H9 (cell line): ENCODE results near the gene AQP7. TPM values are rescaled to one million over a fixed set of nuclear protein-coding genes. Genes with fewer than 3 reads are reported as not detected.

ENCODE experiments used
- DNase-seq: peaks from one replicate; pipeline ENCODE4 v3.0.0-alpha.2; 2017
- H2AFZ ChIP-seq: one replicate; pipeline ENCODE4 v1.6.1; 2013; ENCODE audit warnings: mild to moderate bottlenecking, low read length, control low read depth, moderate library complexity
- H2AK5ac ChIP-seq: 2 replicates; pipeline ENCODE4 v1.6.1; 2013; ENCODE audit warnings: low read length, control low read depth, mixed read lengths; ENCODE audit not compliant: insufficient read length
- H2BK120ac ChIP-seq: one replicate; pipeline ENCODE4 v1.6.1; 2013; ENCODE audit warnings: low read depth, mild to moderate bottlenecking, low read length, control low read depth, inconsistent platforms; ENCODE audit not compliant: poor library complexity, severe bottlenecking
- H2BK12ac ChIP-seq: 2 replicates; pipeline ENCODE4 v1.6.1; 2013; ENCODE audit warnings: low read length, control low read depth, mixed read lengths, low read depth; ENCODE audit not compliant: insufficient read length
- H2BK15ac ChIP-seq: 2 replicates; pipeline ENCODE4 v1.6.1; 2013; ENCODE audit warnings: low read depth, low read length, control low read depth
- H2BK20ac ChIP-seq: one replicate; pipeline ENCODE4 v1.6.1; 2013; ENCODE audit warnings: low read depth, mild to moderate bottlenecking, low read length, control low read depth, inconsistent platforms; ENCODE audit not compliant: poor library complexity, severe bottlenecking
- H2BK5ac ChIP-seq: 2 replicates; pipeline ENCODE4 v1.6.1; 2013; ENCODE audit warnings: low read length, control low read depth, mixed read lengths; ENCODE audit not compliant: insufficient read length
- H3K14ac ChIP-seq: 2 replicates; pipeline ENCODE4 v1.6.1; 2013; ENCODE audit warnings: low read length, control low read depth; ENCODE audit not compliant: insufficient read depth
- H3K18ac ChIP-seq: 2 replicates; pipeline ENCODE4 v1.6.1; 2013; ENCODE audit warnings: low read depth, mild to moderate bottlenecking, mixed read lengths, low read length, control low read depth; ENCODE audit not compliant: insufficient read length
- H3K23ac ChIP-seq: 2 replicates; pipeline ENCODE4 v1.6.1; 2013; ENCODE audit warnings: low read length, control low read depth, mixed read lengths, low read depth; ENCODE audit not compliant: insufficient read length
- H3K23me2 ChIP-seq: 2 replicates; pipeline ENCODE4 v1.6.1; 2013; ENCODE audit warnings: low read depth, mild to moderate bottlenecking, mixed read lengths, low read length, control low read depth; ENCODE audit not compliant: insufficient read length, poor library complexity, severe bottlenecking
- H3K27ac ChIP-seq: 2 replicates; pipeline ENCODE4 v1.5.1; 2013; ENCODE audit warnings: low read length, control low read depth, mixed read lengths, low read depth; ENCODE audit not compliant: insufficient read length
- H3K27me3 ChIP-seq: 2 replicates; pipeline ENCODE4 v1.6.1; 2013; ENCODE audit warnings: low read length, control low read depth, inconsistent platforms; ENCODE audit not compliant: insufficient read depth
- H3K4ac ChIP-seq: 2 replicates; pipeline ENCODE4 v1.6.1; 2013; ENCODE audit warnings: low read depth, mild to moderate bottlenecking, control low read depth, inconsistent platforms, low read length, moderate library complexity
- H3K4me1 ChIP-seq: 2 replicates; pipeline ENCODE4 v1.6.1; 2013; ENCODE audit warnings: low read length, control low read depth, inconsistent platforms; ENCODE audit not compliant: insufficient read depth
- H3K4me2 ChIP-seq: 2 replicates; pipeline ENCODE4 v1.6.1; 2013; ENCODE audit warnings: low read length, control low read depth, mixed read lengths; ENCODE audit not compliant: insufficient read length, insufficient read depth
- H3K56ac ChIP-seq: 2 replicates; pipeline ENCODE4 v1.6.1; 2013; ENCODE audit warnings: low read depth, mild to moderate bottlenecking, mixed read lengths, low read length, control low read depth; ENCODE audit not compliant: insufficient read length
- H3K79me1 ChIP-seq: 2 replicates; pipeline ENCODE4 v1.6.1; 2013; ENCODE audit warnings: low read depth, mild to moderate bottlenecking, moderate library complexity, low read length, control low read depth, inconsistent platforms; ENCODE audit not compliant: insufficient read depth, poor library complexity, severe bottlenecking
- H3K79me2 ChIP-seq: 2 replicates; pipeline ENCODE4 v1.6.1; 2013; ENCODE audit warnings: low read length, control low read depth, inconsistent platforms; ENCODE audit not compliant: insufficient read depth
- H3K9ac ChIP-seq: 2 replicates; pipeline ENCODE4 v1.6.1; 2013; ENCODE audit warnings: low read length, control low read depth, mixed read lengths; ENCODE audit not compliant: insufficient read length; ENCODE audit errors: extremely low read depth
- H3K9me3 ChIP-seq: one replicate; pipeline ENCODE4 v1.6.1; 2013; ENCODE audit warnings: low read depth, low read length, inconsistent platforms; ENCODE audit not compliant: control insufficient read depth
- H3T11ph ChIP-seq: one replicate; pipeline ENCODE4 v1.6.1; 2013; ENCODE audit warnings: mild to moderate bottlenecking, low read length, control low read depth, inconsistent platforms
- H4K20me1 ChIP-seq: one replicate; pipeline ENCODE4 v1.6.1; 2013; ENCODE audit not compliant: control insufficient read depth, insufficient read length, insufficient read depth
- H4K5ac ChIP-seq: 2 replicates; pipeline ENCODE4 v1.6.1; 2013; ENCODE audit warnings: low read depth, mild to moderate bottlenecking, mixed read lengths, low read length, control low read depth; ENCODE audit not compliant: insufficient read length
- H4K8ac ChIP-seq: replicated peaks from 2 replicates; pipeline ENCODE4 v1.6.1; 2013; ENCODE audit warnings: low read length, control low read depth, mixed read lengths, low read depth; ENCODE audit not compliant: insufficient read length
- H4K91ac ChIP-seq: 2 replicates; pipeline ENCODE4 v1.6.1; 2013; ENCODE audit warnings: low read depth, mild to moderate bottlenecking, moderate library complexity, mixed read lengths, low read length, control low read depth; ENCODE audit not compliant: insufficient read length
- H3K27ac Mint-ChIP-seq, 3 experiments: 2 replicates in 2 of 3; 3 replicates in 1 of 3; pipeline ENCODE4 v1.8.0; 2020 to 2021; ENCODE audit warnings: mixed read lengths in 3 of 3, mild to moderate bottlenecking in 1 of 3, moderate library complexity in 1 of 3
- H3K27me3 Mint-ChIP-seq: 2 replicates; pipeline ENCODE4 v1.8.0; 2021; ENCODE audit warnings: low read depth, mild to moderate bottlenecking, moderate library complexity, mixed read lengths
- H3K36me3 Mint-ChIP-seq, 3 experiments: 2 replicates in 2 of 3; 3 replicates in 1 of 3; pipeline ENCODE4 v1.8.0; 2020 to 2021; ENCODE audit warnings: low read depth in 3 of 3, mixed read lengths in 3 of 3; ENCODE audit not compliant: insufficient read depth in 1 of 3
- H3K4me1 Mint-ChIP-seq, 2 experiments: 2 replicates each; pipeline ENCODE4 v1.8.0; 2020; ENCODE audit warnings: mixed read lengths in 2 of 2
- H3K4me3 Mint-ChIP-seq, 2 experiments: 2 replicates in 1 of 2; 3 replicates in 1 of 2; pipeline ENCODE4 v1.8.0; 2020 to 2021; ENCODE audit warnings: mild to moderate bottlenecking in 2 of 2, mixed read lengths in 2 of 2, moderate library complexity in 1 of 2
- H3K9me3 Mint-ChIP-seq, 2 experiments: 2 replicates in 1 of 2; 3 replicates in 1 of 2; pipeline ENCODE4 v1.8.0; 2020; ENCODE audit warnings: mild to moderate bottlenecking in 2 of 2, mixed read lengths in 2 of 2, moderate library complexity in 1 of 2
- WGBS: extraction: QIAGEN DNeasy Blood & Tissue Kit; methylation state at CpG from one replicate; pipeline ENCODE4 v1.1.7; 2013; ENCODE audit warnings: missing lambda C conversion rate, low lambda C conversion rate, mixed read lengths; ENCODE audit not compliant: insufficient read length; ENCODE audit errors: extremely low coverage; 5-methylcytosine and 5-hydroxymethylcytosine counted together
- total RNA-seq: library from RNA; stranded (reverse); gene quantifications from 2 replicates; pipeline ENCODE4 v1.2.1, GENCODE V29; 2021
- TF ChIP-seq, protein P1 (sequence below): fragments of 200-600 bp; sonication (generic); conservative IDR thresholded peaks from 3 replicates; pipeline ENCODE4 v1.8.0; 2021; ENCODE audit warnings: antibody characterized with exemption, mild to moderate bottlenecking

The AQP7 gene
- total RNA-seq, 1 experiment from 2014 or later = not detected

DNA sequence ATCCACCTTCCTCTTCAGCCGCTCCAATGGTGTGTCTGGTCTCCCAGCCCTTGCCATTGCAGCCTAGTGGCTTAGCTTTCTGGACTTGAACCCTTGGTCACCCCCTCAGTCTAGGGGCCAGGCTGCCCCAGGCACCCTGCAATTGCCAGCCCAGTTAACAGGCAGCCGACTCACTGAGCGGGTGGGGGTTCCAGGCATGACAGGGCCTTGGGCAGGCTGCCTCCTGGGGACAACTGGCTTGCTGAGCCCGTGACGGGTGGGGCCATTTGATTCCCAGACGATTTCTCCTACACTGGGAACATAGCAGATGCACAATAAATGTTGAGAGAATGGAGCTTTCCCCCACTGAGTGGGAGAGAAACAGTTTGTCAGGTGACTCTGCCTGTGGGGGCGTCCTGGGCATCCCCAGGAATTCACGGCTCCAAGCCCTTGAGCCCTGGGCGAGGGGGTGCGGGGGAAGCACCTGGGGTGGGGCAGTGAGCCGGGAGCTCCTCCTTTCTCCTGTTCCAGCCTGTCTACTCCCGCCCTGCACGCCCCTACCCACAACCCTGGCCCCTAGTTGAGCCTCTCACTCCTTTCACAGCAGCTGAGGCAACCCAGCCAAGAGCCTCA is 12.6 kb upstream of the AQP7 start:
- no peaks in the 10 kb centered on the region for H3K36me3 Mint-ChIP-seq
- no peaks in the 10 kb centered on the region for H3K79me2 ChIP-seq
- H2BK12ac ChIP-seq = no peak overlapping the region
- no peak overlapping the region for H4K91ac ChIP-seq
- no peak overlapping the region for H3K23ac ChIP-seq
- no peak overlapping the region for H3K9ac ChIP-seq
- H2BK5ac ChIP-seq = no peak overlapping the region
- WGBS = no CpG with 5 or more reads among the region's 13 CpGs
- no peak overlapping the region for H2AFZ ChIP-seq
- TF ChIP-seq, protein P1, sequence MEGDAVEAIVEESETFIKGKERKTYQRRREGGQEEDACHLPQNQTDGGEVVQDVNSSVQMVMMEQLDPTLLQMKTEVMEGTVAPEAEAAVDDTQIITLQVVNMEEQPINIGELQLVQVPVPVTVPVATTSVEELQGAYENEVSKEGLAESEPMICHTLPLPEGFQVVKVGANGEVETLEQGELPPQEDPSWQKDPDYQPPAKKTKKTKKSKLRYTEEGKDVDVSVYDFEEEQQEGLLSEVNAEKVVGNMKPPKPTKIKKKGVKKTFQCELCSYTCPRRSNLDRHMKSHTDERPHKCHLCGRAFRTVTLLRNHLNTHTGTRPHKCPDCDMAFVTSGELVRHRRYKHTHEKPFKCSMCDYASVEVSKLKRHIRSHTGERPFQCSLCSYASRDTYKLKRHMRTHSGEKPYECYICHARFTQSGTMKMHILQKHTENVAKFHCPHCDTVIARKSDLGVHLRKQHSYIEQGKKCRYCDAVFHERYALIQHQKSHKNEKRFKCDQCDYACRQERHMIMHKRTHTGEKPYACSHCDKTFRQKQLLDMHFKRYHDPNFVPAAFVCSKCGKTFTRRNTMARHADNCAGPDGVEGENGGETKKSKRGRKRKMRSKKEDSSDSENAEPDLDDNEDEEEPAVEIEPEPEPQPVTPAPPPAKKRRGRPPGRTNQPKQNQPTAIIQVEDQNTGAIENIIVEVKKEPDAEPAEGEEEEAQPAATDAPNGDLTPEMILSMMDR = no peak
- H3K27ac Mint-ChIP-seq = peak overlapping the region in 1 of 3 experiments; percentile 96; a peak in 3 of 7 replicates
- H3K27me3 Mint-ChIP-seq = peaks cover 5% of the 10 kb centered on the region
- no peaks in the 10 kb centered on the region for H3K9me3 ChIP-seq
- H3T11ph ChIP-seq = no peak overlapping the region
- H3K56ac ChIP-seq = no peak overlapping the region
- no peaks in the 10 kb centered on the region for H4K20me1 ChIP-seq
- no peaks in the 10 kb centered on the region for H3K79me1 ChIP-seq
- no peak overlapping the region for H3K27ac ChIP-seq
- H3K4ac ChIP-seq = no peak overlapping the region
- no peak overlapping the region for H3K4me2 ChIP-seq
- H3K27me3 ChIP-seq = no peaks in the 10 kb centered on the region
- no peak overlapping the region for H4K8ac ChIP-seq
- no peak overlapping the region for H3K14ac ChIP-seq
- H2BK120ac ChIP-seq = no peak overlapping the region
- H3K23me2 ChIP-seq = no peaks in the 10 kb centered on the region
- no peak overlapping the region for H2AK5ac ChIP-seq
- no peaks in the 10 kb centered on the region for H3K9me3 Mint-ChIP-seq
- H2BK15ac ChIP-seq = no peak overlapping the region
- no peak for DNase-seq
- H3K18ac ChIP-seq = no peak overlapping the region
- H3K4me3 Mint-ChIP-seq = no peak overlapping the region
- H3K4me1 ChIP-seq = no peaks in the 10 kb centered on the region
- H4K5ac ChIP-seq = no peak overlapping the region
- H3K4me1 Mint-ChIP-seq = peaks cover 7 to 13% of the 10 kb centered on the region in 2 experiments
- no peak overlapping the region for H2BK20ac ChIP-seq
